ENCODE measurements around the gene TUT4.
"Not testable (repeated sequence)": the region's sequence is repeated elsewhere in the genome, so short reads cannot be mapped to it uniquely, and the experiment has no call there.

The TUT4 gene

GRCh38 chr1:52552505-52553361 lies at the start of gene TUT4:
TSS of gene TUT4 (minus strand) at chr1:52553092. CDS start at chr1:52526280, 26,812 bp downstream.
- no peak for FAIRE-seq

GRCh38 chr1:52601991-52602855 lies 49.3 kb upstream of the TUT4 start, which contains the start of gene GPX7:
TSS of gene GPX7 (plus strand) at chr1:52602371. CDS start at chr1:52602410, 39 bp downstream.
- no peak for FAIRE-seq

GRCh38 chr1:52601519-52601918 lies 48.6 kb upstream of the TUT4 start:
- no peak for FAIRE-seq

- FAIRE-seq = no peak
Measured at GRCh38 chr1:52600533-52601179, 47.8 kb upstream of the TUT4 start.

GRCh38 chr1:52599236-52599635 lies 46.3 kb upstream of the TUT4 start:
- no peak for FAIRE-seq

- no peak for FAIRE-seq
Measured at GRCh38 chr1:52598729-52599128, 45.8 kb upstream of the TUT4 start.

GRCh38 chr1:52597912-52598311 lies 45.0 kb upstream of the TUT4 start:
- no peak for FAIRE-seq

GRCh38 chr1:52595061-52595460 lies 42.2 kb upstream of the TUT4 start:
- FAIRE-seq = no peak

GRCh38 chr1:52593495-52593894 lies 40.6 kb upstream of the TUT4 start:
- no peak for FAIRE-seq

- FAIRE-seq = no peak
Measured at GRCh38 chr1:52592637-52593323, 39.9 kb upstream of the TUT4 start.

- no peak for FAIRE-seq
Measured at GRCh38 chr1:52590266-52590665, 37.4 kb upstream of the TUT4 start.

- FAIRE-seq = no peak
Measured at GRCh38 chr1:52588535-52588934, 35.6 kb upstream of the TUT4 start.

GRCh38 chr1:52588027-52588426 lies 35.1 kb upstream of the TUT4 start:
- FAIRE-seq = no peak

GRCh38 chr1:52585474-52585873 lies 32.6 kb upstream of the TUT4 start:
- FAIRE-seq = no peak

- FAIRE-seq = no peak
Measured at GRCh38 chr1:52582116-52582696, 29.3 kb upstream of the TUT4 start.

GRCh38 chr1:52580283-52580682 lies 27.4 kb upstream of the TUT4 start:
- no peak for FAIRE-seq

- FAIRE-seq = no peak
Measured at GRCh38 chr1:52579415-52579814, 26.5 kb upstream of the TUT4 start.

- not testable (repeated sequence) for FAIRE-seq
Measured at GRCh38 chr1:52578066-52578465, 25.2 kb upstream of the TUT4 start.

GRCh38 chr1:52576074-52576473 lies 23.2 kb upstream of the TUT4 start:
- FAIRE-seq = no peak

GRCh38 chr1:52574594-52574993 lies 21.7 kb upstream of the TUT4 start:
- FAIRE-seq = no peak

GRCh38 chr1:52572387-52572786 lies 19.5 kb upstream of the TUT4 start:
- no peak for FAIRE-seq

- no peak for FAIRE-seq
Measured at GRCh38 chr1:52571783-52572182, 18.9 kb upstream of the TUT4 start.
